Fibroblast of mammary gland (primary cell): Measurements from ENCODE around the gene SIRPA.

Source experiments
- DNase-seq: peaks from one replicate; pipeline ENCODE4 v3.0.0-alpha.2; 2010; ENCODE audit warnings: low read depth
- H3K4me3 ChIP-seq: 2 replicates; pipeline ENCODE4 v1.5.1; 2011; ENCODE audit warnings: low read depth, mild to moderate bottlenecking, low read length, moderate library complexity; ENCODE audit not compliant: control insufficient read depth
- CTCF ChIP-seq: conservative IDR thresholded peaks from 2 replicates; pipeline ENCODE4 v1.5.1; 2011; ENCODE audit warnings: low read depth, low read length, inconsistent platforms; ENCODE audit not compliant: control insufficient read depth, insufficient read depth

SIRPA gene

GRCh38 chr20:1979106-1979778 is 84.0 kb downstream of the SIRPA start:
- no peak overlapping the region for H3K4me3 ChIP-seq
- TF ChIP-seq CTCF = no peak
- DNase-seq = no peak

DNA sequence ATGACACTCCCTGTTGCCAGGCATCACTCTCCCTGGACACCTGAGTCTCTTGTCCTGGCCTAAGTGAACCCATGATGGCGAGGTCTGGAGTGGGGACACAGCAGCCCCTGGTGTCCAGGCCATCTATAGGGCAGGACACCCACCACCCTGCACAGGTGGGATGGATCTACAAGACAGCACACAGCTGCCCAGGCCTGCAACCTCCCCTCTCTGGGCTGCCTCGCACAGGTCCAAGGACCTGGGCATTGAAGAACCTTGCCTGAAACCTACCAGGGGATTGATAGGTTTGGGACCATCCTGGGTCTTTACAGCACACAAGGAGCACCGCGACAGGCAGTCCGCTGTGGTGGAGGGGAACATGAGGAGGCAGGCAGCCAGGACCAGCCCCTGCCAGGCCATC is 87.5 kb downstream of the SIRPA start:
- no peak overlapping the region for H3K4me3 ChIP-seq
- no peak for TF ChIP-seq CTCF
- DNase-seq = no peak

DNA sequence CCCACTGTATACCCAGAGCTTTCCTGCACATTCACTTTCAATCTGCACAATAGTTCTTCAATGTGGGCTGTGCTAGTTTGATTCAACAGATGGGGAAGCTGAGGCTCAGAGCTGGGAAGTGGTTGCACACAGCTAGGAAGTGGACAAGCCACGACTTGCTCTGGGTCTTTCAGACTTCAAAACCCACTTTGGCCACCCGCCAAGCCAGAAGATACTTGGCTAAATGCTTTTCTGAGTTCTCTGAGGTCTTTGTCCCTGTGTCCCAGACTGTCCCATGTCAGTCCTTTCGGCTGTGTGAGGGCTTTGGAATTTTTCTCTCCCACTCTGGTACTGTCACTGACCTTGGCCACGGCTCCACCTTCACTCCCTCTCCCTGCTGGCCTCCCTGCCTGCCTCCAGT is 88.1 kb downstream of the SIRPA start:
- H3K4me3 ChIP-seq = no peak overlapping the region
- no peak for DNase-seq
- TF ChIP-seq CTCF = no peak

- peak; percentile 19 for DNase-seq
- no peak overlapping the region for H3K4me3 ChIP-seq
- TF ChIP-seq CTCF = no peak
These were observed 92.6 kb downstream of the SIRPA start for GRCh38 chr20:1987826-1988225.
